ENCODE results near the gene ASCC1. TPM values are rescaled to one million over a fixed set of nuclear protein-coding genes. Genes with fewer than 3 reads are reported as not detected.

Gene ASCC1
- total and polyA plus RNA-seq, 2 of the 13 experiments (the other 11 are each of a cell fraction or from before 2014, with no cell fraction given): 21.6 to 30.1 TPM

DNA sequence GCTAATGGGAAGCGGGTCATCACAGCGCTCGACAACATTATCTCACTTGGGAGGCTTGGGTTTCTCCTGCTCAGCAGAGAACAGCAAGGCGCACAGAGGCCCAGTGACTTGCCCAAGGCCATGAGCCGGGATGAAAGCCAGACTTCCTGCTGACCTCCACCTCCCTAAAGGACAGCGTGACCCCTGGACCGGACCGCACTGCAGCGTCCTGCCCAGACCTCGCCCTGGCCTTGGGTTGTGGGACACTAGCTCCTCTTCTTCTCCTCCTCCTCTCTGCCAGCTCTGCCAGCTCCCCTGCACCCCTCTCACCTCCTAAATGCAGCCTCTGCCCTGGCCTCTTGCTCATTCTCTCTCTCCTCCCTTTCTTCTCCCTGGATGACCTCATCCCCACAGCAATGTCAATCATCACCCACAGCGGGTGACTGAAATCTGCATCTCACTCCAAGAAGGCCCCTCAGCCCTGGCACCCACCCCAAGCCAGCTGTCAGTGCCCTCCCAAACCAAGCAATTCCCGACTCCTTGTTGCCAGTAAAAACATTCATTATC is 147.1 kb downstream of the ASCC1 start (continued):
- TF ChIP-seq, protein P1, sequence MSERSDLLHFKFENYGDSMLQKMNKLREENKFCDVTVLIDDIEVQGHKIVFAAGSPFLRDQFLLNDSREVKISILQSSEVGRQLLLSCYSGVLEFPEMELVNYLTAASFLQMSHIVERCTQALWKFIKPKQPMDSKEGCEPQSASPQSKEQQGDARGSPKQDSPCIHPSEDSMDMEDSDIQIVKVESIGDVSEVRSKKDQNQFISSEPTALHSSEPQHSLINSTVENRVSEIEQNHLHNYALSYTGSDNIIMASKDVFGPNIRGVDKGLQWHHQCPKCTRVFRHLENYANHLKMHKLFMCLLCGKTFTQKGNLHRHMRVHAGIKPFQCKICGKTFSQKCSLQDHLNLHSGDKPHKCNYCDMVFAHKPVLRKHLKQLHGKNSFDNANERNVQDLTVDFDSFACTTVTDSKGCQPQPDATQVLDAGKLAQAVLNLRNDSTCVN (CRISPR knock-in tag; IDR thresholded peaks at IDR 0.05; ENCODE audit: borderline replicate concordance): 0 out of 2 replicates have a peak, but pooled peaks have one; percentile 33
- no peak for TF ChIP-seq SNRNP70 (IDR thresholded peaks at IDR 0.05; ENCODE audit: low read depth, low read length)
- no peak for TF ChIP-seq ZNF484 (CRISPR knock-in tag; IDR thresholded peaks at IDR 0.05; ENCODE audit: borderline replicate concordance, low read depth)
- TF ChIP-seq ZNF605 (CRISPR knock-in tag; IDR thresholded peaks at IDR 0.05): no peak
- TF ChIP-seq ZNF598 (CRISPR knock-in tag; IDR thresholded peaks at IDR 0.05; ENCODE audit: borderline replicate concordance): no peak
- TF ChIP-seq CAMTA2 (CRISPR knock-in tag; IDR thresholded peaks at IDR 0.05; ENCODE audit: borderline replicate concordance): no peak
- TF ChIP-seq KDM1A (CRISPR knock-in tag; IDR thresholded peaks at IDR 0.05): 0 out of 2 replicates have a peak, but pooled peaks have one; percentile 18
- TF ChIP-seq BORCS8-MEF2B (CRISPR knock-in tag; IDR thresholded peaks at IDR 0.05): no peak
- TF ChIP-seq ADNP (CRISPR knock-in tag; IDR thresholded peaks at IDR 0.05): no peak
- TF ChIP-seq ZNF253 (CRISPR knock-in tag; IDR thresholded peaks at IDR 0.05; ENCODE audit: borderline replicate concordance): no peak
- TF ChIP-seq E2F2 (CRISPR knock-in tag; IDR thresholded peaks at IDR 0.05; ENCODE audit: borderline replicate concordance): no peak
- no peak for TF ChIP-seq ZNF3 (CRISPR knock-in tag; IDR thresholded peaks at IDR 0.05)
- TF ChIP-seq THAP8 (CRISPR knock-in tag; IDR thresholded peaks at IDR 0.05; ENCODE audit: borderline replicate concordance): no peak
- TF ChIP-seq NR0B2 (CRISPR knock-in tag; IDR thresholded peaks at IDR 0.05): no peak
- peak; percentile 40; the same call in 1 of the 2 replicates for TF ChIP-seq REPIN1 (CRISPR knock-in tag; IDR thresholded peaks at IDR 0.05; ENCODE audit: borderline replicate concordance, low read depth)
- no peak for TF ChIP-seq ZSCAN5A (CRISPR knock-in tag; IDR thresholded peaks at IDR 0.05; ENCODE audit: borderline replicate concordance)
- no peak for TF ChIP-seq ZNF281 (CRISPR knock-in tag; IDR thresholded peaks at IDR 0.05; ENCODE audit: borderline replicate concordance)
- no peak for TF ChIP-seq NFE2 (CRISPR knock-in tag; IDR thresholded peaks at IDR 0.05)
- TF ChIP-seq ZNF720 (CRISPR knock-in tag; IDR thresholded peaks at IDR 0.05): no peak
- no peak for TF ChIP-seq EHMT2 (IDR thresholded peaks at IDR 0.05; ENCODE audit: borderline replicate concordance, low read depth, low read length)
- no peak; the same call in 1 of the 2 replicates for TF ChIP-seq NFKB2 (CRISPR knock-in tag; IDR thresholded peaks at IDR 0.05; ENCODE audit: borderline replicate concordance)
- no peak for TF ChIP-seq ZNF562 (CRISPR knock-in tag; IDR thresholded peaks at IDR 0.05; ENCODE audit: borderline replicate concordance)

Data from HepG2 (cell line).